Measurements from ENCODE around the gene NR3C2.
A peak's percentile ranks its signal among the peaks of the same experiment; 100 is the strongest.

The NR3C2 gene

GRCh38 chr4:148441986-148442831, at the start of gene NR3C2:
Gene NR3C2 (minus strand): TSS chr4:148442414.
- peak; percentile 86 to 92 for DNase-seq

DNA sequence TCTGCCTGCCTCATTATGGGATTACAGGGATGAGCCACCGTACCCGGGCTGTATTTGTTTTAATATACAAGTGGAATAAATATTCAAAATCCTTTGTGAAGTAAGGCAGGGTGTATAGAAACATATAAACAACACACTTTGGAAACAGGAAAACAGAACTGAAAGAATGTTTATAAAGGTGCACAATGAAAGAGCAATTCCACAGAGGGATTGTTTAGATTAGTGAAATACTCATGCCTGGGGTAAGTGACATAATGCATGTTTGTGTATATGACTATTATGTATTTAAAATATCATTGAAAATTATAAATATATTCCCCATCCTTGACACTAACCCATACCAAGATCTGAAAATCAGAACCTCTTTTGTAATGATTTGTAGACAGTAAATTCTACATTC, 45.0 kb upstream of the NR3C2 start:
- no peak for DNase-seq

DNA sequence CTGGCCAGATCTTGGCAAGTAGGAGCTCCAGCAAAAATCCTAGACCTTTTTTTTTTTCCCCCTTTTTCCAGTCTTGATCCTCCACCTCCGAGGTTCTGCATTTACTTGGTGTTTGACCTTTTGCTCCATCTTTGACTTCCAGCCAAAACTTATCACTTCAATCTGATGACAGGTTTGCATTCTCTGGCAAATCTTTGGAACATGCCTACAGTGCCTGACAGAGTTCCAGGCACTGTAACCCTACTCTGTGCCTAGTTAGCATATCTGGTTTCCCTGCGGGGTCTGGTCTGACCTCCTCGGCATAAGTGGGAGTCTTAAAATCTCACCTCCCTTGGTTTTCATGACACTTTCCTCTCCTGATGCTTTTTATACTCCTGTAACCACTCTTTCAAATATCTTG, 39.4 kb upstream of the NR3C2 start:
- no peak for DNase-seq

DNA sequence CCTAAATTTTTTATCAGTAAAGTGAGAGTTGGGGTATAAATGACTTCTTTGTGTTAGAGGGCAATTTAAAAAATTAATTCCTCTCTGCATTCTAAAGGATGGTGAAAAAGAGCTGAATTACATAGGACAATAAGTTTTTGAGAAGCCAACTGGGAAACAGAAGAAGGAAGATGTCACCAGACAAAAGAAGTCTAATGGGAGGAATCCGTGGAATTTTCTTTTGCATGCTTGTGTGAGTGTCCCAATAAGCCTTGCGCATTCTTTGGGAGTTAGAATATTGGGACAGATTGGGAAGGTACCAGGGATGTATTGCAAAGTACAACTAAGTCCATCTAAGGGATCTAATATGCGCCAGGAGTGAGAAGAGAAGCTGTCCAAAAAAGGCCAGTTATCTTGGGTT, 35.1 kb upstream of the NR3C2 start:
- DNase-seq: no peak

DNA sequence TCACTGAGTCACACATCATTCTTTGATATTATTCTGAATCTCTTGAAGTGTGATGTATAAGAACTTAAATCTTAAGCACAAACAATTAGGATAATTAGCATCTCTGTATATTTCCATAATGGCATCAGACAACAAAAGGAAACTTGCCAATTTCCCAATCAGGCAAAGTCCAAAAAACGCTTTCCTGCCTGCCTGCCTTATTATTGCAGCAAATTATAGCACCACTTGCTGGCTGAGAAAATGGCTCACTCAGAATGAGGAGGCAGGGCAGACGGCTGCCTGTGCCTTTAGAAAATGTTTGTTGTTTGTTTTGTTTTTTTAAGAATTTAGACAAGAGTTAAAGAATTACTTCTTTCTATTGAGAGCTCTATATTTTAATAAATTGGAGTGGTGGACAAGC, 27.7 kb upstream of the NR3C2 start:
- DNase-seq: no peak

DNA sequence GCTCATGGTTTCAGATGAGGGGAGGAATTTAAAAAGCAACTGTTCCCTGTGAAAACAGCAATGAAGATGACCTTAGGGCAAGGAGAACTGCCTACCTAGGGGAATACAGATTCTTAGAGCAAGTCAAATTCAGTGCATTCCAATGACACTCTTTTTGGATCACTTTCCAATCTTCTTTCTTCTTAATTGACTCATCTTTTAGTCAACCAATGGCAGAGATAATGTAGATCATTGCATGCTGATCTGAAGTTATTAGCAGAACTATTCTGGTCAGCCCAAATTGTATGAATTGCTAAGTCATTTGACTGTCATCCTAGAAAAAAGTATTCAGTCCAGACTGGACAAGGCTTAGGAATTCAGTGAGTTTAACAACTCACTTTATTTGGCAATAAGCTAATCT, 12.6 kb upstream of the NR3C2 start:
- no peak for DNase-seq

DNA sequence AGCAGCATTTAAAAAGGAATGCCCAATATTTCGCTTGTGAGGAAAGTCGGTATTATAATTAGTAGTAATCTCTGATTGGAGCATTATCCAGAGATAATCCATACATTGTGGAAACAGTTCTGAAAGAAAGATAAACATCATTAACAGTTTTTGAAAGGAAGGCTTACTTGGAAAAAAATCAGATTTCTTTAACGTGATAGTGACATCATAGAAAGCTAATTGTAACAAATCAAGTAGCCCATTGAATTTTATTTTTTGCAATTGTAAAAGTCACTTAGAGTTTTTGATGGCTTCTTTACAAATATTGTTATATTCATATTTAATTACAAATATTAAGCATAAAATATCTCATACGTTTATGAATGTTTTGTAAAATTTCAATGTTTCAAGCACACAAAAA, 11.6 kb upstream of the NR3C2 start:
- no peak for DNase-seq

- DNase-seq: no peak
These were observed 10.8 kb upstream of the NR3C2 start for GRCh38 chr4:148452970-148453369.

DNA sequence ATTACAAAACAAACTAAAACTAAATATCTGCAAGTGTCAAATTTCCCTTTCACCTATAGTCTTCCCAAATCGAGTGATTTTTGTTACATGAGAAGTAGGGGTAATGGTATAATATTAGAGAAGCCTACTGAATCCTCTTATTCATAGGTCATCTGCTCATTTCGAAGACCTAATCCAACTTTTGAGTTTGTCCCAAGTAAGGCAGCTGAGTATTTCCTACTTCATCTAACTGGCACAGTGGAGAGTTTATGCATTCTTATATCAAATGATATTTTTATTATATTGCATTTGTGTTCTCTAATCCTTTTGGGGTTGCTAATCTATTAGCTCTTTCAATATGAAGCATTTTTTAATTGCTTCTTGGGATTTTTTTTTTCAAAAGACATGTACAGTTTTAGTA, 7.7 kb upstream of the NR3C2 start:
- no peak for DNase-seq

DNA sequence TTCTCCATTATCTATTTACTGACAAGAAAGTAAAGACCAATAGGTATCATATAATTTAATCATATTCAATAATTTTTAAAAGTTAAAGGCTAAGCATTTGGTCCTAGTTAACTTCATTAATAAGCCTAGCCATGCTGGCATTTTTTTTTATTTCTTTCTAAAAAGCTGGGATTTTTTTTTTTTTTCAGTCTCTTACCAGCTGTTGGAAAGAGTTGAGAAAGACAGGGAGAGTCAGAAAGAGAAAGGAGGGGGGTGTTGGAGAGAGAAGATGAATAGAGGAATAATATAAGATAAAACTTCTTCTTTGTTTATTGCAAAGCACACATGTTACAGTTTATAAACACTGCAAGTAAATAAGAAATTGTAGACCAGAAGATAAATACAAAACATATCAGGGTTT, 5.9 kb upstream of the NR3C2 start:
- DNase-seq: no peak

DNA sequence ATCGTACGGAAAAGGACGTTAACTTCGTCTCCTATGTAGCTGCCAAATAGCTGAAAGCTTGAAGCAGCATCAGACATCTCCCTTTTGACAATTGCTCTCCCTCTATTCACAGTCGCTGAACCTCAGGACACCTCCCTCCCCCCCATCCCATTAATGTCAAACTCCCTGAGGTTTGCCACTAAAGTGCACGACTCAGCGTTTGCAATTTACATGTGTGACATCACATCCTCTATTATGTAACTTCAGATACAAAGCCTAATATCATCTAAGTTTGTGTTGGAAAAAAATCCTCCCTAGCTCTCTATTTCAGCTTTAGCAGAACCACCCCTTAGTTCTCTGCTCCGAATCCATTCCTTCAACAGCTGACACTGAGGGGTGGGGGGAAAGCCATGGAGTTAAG, 5.5 kb upstream of the NR3C2 start:
- DNase-seq: no peak

GRCh38 chr4:148445860-148446330, 3.7 kb upstream of the NR3C2 start:
- DNase-seq: no peak

- peak in 1 of 2 experiments; percentile 33 for DNase-seq
These were observed 3.1 kb upstream of the NR3C2 start for GRCh38 chr4:148445071-148445859.

DNA sequence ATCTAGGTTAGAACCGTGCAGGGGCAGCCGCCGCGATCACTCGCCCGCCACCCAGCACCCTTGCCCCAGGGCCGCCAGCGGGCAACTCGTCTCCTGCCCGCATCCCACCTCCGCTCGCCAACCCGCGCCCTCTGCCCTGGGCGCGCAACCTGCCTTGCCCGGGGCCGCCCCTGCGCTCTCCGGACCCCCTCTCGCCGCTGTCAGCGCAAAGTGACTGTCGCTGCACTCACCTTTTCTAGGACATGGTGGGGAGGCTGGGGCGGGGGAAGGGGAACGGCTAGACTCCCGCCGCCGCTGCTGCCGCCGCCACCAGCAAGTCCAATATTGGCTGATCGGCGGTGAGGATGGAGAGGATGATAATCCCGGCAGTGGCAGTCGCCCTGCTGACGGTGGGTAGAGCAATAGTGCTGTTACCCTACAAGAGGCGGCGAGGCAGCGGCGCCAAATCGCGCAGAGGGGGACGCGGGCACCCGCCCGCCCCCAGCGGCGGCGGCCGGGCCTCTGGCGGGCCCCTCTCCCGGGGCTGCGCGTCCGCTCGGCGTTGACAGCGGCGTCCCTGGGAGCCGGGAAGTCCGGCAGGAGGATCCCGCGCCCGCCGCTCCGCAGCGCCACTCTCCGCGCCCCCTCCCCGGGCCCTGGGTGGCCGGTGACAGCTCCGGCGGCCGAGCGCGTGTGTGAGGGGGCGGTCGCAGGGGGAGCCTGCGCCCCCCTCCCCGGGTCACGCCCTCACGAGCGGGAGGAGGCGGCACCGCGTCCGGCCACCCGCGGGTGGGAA, 2.3 kb upstream of the NR3C2 start:
- DNase-seq: peak in 1 of 2 experiments; percentile 27

DNA sequence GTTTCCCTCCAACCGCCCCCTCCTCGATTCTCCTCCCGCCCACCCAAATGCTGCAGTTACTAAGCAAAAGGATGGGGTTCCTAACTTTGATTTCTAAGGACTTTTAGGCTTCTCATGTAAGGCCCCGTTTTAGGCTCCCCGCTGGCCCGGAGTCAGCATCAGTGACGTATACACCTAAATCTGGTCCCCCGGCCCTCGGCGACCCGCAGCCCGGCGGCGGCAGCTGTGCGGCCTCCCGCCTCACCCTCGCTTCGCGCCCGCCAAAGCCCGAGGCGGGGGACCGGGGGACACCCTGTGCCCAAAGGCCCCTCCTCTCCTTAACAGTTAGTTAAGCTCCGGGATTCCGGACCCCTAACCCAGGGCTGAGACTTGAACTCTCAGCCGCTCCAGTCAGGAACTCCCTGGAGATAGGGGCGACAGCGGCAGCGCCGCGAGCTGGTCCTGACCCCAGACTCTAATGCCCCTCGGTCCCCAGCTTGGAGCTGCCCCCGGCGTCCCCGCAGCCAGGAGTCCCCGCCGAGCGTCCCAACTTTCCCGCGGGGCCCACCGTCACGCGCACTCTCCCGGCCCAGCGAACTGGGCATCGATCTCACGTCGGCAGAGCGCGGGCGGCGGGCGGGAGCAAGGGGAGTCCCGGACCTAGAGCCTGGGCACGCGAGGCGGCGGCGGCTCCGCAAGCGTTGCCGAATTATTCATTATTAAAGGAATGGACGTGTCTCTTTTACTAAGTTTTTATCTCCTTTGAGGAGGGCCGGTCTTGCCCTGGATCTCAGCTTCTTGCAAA, 1.5 kb upstream of the NR3C2 start:
- no peak for DNase-seq

- no peak for DNase-seq
These were observed 758 bp upstream of the NR3C2 start for GRCh38 chr4:148442832-148443511.

DNA sequence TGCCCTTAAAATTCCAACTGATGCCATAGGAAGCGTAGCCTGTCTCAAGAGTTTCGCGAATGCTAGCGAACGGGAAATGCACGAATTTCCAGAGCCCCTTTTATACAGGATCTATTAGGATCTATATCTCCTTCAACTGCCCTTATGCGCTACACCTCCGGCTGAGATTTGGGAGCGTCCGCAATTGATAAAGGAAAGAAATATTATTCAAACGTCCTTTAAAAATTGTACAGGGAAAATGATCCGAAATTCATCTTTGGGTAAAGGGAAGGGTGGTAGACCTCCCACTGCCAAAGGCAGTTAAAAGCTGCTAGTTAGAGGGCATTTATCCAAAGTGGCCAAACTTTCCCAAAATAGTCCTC, 609 bp downstream of the NR3C2 start:
- DNase-seq: no peak

GRCh38 chr4:148438047-148438446, 4.2 kb downstream of the NR3C2 start:
- no peak for DNase-seq

GRCh38 chr4:148437439-148437838, 4.8 kb downstream of the NR3C2 start:
- DNase-seq: no peak

- no peak for DNase-seq
These were observed 5.7 kb downstream of the NR3C2 start for GRCh38 chr4:148436512-148436911.

GRCh38 chr4:148435654-148436406, 6.4 kb downstream of the NR3C2 start:
- DNase-seq: no peak
